ENCODE data around the gene AXIN1.
"Not testable (repeated sequence)": the region's sequence is repeated elsewhere in the genome, so short reads cannot be mapped to it uniquely, and the experiment has no call there.

The AXIN1 gene

DNA sequence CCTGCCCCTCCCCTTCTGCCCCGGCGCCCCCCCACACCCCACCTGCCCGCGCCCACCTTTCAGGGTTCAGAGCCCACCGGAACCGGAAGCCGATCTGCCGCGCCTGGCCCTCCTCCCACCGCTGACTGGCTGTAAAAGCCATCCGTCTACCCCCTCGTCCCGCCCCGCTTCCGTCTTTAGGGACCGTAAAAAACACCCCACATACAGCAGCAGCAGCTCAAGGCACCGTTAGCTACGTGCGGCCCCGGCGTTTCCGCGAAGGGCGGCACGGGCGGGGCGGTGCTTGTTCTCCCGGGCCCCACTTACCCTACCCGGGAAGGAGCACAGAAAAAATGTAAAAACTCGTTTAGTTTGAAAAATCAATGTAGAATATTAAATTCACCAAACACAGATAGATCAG lies 17.9 kb upstream of the AXIN1 start, which contains the start of gene MRPL28:
MRPL28 (minus strand) TSS at position 96 of the 400 bp plus-strand sequence. CDS start 320 bp downstream, outside the sequence.
- DNase-seq: peak; percentile 96

DNA sequence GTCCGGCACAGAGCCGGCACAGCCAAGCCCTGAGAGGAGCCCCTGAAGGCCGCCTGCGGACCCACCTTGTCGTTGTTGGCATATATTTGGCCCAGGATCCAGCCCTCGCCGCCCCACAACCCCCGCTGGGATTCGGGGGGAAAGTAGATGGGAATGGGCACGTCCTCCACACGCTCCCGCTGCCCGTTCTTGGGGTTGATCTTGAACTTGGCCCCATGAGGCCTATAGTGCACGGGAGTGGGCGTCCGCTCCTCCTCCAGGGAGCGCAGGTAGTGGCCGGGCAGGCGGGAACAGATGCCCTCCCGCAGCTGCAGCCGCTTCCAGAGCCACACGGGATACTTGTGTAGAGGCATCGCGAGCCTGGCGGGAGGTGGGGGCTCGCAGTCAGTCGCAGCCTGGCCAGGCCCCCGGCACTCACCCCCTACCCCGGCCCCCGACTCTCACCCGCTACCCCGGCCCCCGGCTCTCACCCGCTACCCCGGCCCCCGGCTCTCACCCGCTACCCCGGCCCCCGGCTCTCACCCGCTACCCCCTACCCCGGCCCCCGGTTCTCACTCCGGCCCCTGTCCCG lies 17.4 kb upstream of the AXIN1 start:
- no peak for DNase-seq

DNA sequence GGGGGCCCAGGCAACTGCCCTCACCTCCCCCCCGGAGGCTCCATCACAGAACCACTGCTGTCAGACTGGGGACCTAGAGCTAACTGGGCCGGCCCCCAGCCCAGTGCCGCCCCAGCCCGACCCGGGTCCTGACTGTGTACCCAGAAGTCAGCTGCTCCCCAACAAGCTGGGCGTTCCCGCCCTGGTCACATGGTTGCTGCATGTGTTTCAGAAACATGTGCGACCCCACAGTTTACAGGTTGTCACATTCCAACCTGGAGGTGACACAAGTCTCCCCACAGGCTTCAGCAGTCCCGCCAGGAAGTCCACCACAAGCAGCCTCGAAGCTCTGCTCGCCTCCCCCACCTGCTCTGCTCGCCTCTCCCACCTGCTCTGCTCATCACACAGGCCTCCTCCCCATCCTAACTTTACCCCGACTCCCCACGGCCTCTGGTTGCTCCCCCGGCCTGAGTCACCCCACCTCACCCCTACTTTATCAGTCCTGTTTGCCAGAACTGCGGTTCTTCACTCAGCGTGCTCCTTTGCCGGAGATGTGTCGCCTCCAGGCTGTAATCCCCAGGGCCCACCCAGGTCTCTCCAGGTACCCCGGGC lies 16.8 kb upstream of the AXIN1 start:
- DNase-seq: no peak

DNA sequence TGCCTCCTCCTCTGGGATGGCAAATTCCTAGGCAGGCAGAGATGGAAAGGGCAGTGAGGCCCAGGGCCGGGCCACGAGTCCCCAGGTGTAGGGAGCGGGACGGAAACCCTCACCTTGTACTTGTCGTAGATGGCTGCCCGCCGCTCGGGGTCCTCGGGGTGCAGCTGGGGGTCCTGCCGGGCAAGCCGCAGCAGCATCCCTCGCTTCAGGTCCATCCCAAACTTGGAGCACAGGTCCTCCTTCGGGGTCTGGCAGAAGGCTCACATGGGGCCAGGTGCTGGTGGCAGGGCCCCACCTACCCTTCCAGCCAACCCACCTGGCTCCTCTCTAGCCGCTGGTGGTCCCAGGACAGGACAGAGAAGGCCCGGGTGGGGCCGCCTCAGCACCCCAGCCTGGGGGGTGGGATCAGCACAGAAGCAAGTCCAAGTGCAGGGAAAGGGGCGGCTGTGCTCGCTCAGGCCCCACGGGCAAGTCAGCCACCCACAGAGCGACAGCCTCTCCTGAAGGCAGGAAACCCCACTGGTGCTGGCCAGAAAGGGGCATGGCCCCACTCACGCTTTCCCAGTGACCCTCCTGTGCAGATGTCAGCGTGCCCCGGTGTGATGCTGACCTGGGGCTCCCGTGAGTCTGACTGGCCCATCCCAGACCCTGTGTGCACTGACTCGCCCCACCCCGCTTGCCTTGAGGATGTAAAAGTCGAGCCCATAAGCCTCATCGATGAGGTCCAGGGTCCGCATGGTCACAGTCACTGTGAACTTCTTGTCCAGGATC lies 16.1 kb upstream of the AXIN1 start:
- DNase-seq: no peak

DNA sequence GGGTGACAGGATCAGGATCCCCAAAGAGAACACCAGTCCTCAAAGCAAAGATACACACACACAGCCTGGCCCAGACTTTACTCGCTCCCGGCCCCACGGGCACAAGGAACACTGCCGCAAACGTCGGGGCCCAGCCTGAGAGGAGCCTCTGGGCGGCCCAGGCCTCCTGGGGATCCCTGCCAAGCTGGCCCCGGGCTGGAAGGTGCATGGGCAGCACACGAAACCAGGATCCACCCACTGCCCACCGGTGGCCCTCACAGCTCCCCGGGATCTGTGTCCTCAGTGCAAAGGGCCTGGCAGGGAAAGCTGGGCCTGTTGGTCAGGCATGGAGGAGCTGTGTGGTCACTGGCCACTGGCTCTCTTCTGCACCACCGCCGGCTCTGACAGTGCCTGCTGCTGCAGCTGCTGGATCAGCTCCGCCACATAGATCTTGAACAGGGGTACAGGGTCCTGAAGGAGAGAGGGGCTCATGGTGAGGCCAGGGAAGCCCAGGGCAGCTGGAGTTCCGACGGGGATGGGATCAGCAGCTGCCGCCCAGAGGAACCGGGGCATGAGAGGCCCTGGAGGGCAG lies 14.9 kb upstream of the AXIN1 start:
- DNase-seq: no peak

DNA sequence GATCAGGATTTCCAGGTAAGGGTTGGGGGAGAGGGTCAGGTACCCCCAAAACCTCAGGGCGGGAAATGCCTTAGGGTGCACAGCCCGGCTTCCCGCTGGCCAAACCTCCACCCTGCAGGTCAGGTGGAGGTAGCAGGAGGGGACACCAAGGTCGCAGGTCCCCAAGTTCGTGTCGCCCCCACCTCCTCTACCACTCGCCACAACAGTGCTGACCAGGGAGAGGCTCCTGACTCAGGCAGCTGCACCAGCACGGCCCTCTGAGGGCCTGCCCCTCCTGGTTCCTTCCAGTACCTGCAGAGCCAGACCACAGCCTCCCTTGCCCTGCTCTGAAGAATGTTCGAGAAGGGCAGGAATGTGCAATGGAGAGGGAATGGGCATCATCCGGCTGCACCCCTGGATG lies 14.0 kb upstream of the AXIN1 start:
- DNase-seq: no peak

DNA sequence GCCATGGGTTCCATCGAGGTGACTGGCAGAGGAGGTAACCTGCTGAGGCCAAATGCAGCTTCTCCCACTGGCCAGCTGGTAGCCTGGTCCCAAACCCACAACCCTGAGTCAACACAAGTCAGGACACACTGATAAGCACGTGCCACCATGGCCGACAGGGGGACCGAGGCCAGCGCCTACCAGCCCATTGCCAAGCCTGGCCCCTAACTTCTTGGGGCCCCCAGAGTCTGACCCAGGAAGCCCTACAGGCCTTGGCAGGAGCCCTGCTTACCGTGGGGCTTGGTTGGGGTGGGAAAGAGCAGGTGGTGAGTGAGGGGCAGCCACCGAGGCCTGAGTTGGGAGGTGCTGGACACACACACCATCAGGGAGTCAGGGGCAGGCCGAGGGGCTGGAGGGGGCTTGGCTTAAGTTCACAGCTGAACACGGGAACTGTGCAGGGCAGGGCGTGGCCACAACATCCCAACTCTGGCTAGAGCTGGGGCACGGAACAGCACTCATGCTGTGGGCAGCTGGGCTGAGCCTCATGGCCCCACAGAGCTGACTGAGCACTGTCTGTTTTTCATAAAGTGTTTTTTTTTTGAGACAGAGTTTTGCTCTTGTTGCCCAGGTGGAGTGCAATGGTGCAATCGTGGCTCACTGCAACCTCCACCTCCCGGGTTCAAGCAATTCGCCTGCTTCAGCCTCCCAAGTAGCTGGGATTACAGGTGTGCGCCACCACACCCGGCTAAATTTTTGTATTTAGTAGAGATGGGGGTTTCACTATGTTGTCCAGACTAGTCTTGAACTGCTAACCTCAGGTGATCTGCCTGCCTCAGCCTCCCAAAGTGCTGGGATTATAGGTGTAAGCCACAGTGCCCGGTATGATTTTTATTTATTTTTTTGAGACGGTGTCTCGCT lies 12.3 kb upstream of the AXIN1 start:
- DNase-seq: no peak

DNA sequence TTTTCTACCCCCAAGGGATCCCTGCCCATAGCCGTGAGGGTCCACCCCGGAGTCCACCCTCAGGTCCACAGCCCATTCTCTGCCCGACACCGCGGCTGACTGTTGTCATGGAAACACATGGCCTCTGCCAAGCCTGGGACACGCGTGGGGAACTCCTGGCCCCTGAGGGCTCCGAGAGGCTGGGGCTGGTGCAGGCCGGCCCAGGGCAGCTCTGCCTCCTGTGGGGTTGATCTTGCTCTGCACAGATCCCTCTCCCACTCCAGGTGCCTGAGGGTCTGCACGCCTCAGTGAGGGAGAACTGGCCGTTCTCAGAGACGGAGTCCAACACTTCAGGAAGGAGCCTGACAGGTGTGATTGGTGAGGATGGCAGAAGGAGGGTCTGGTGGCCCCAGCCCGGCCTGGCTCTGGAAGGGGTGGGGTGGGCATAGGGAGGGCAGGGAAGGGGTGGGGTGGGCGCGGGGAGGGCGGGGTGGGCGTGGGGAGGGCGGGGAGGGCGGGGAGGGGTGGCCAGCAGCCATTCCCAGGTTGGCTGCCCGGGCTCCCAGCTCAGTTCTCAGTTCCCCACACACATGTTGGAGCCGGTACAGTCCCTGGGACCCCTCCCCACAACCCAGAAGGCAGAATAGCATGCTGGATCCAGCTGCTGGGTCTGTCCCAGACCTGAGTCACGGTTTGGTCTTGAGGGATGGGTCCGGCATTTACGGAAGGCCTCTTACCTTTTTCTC lies 11.4 kb upstream of the AXIN1 start:
- no peak for DNase-seq

DNA sequence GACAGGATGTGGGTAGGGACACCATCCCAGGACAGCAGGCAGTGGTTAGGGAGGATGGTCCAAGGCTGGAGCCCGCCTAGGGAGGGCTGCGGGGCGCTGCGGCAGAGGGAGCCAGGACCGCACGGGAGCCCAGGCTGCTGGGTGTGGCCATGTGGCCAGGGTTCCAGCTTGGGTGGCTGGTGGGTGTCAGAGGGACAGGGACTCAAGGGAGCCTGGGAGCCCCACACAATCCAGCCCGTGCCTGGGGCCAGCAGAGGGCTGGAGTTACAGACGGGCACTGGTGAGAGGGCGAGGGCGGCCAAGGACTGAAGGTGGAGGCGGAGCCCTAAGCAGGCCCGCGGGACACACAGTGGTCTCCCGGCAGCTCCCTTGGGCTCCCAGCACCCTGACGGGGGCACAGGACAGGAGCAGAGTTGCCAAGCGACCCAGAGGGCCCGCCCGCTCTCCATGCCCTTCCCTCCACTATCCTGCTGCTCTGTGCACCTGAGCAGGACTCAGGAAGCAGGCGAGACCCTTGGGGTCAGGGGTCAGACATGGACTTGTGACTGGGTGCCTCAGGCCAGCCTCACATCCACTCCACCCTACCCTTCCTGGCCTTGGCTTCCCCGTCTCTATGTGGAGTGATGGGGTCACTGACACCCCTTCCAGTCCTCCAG lies 10.7 kb upstream of the AXIN1 start:
- no peak for DNase-seq

DNA sequence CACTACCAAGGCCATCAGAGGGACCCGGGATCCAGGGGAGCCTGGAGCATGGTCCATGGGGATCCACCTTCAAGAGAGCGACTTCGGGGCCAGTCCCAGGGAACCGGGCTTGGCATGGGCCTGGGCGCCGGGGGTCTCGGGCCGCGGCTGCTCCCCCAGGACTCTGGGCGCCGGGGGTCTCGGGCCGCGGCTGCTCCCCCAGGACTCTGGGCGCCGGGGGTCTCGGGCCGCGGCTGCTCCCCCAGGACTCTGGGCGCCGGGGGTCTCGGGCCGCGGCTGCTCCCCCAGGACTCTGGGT lies 10.1 kb upstream of the AXIN1 start:
- DNase-seq: not testable (repeated sequence)

DNA sequence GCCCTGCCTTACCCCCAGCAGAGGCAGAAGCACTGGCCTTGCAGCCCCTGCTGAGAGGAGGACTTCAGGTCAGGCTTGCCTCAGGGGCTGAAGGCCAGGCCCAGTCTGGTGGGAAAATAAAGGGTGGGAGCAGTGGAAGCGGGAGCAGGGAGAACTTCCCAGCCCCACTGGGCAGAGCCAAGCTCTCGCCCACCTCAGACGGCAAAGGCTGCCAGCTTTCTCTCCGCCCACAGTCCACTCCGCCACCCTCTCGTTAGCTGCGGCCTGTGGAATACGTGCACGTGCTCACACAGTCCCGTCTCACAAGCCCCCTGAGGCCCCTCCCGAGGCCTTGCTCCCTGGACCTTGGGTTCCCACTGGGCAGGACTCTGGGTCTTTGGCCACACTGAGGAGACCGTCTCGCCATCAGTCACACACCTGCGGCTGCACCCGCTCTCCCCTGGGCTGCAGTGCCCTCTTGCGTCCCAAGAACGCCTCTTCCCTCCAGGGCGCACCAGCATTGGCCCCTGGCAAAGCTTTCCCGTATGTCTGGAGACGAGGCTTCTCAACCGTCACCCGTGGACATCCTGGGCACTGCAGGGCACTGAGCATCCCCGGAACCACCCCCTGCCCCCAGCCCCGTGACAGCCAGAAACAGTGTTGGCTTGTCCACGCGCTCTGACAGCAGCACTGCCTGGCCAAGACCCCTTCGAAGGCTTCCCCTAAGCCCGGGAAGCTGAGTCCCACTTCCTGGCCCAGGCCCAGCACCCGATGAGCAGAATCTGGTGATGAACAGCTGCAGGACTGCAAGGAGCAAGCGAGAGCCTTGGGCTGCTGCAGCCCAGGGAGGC lies 9.6 kb upstream of the AXIN1 start:
- DNase-seq: peak; percentile 90

DNA sequence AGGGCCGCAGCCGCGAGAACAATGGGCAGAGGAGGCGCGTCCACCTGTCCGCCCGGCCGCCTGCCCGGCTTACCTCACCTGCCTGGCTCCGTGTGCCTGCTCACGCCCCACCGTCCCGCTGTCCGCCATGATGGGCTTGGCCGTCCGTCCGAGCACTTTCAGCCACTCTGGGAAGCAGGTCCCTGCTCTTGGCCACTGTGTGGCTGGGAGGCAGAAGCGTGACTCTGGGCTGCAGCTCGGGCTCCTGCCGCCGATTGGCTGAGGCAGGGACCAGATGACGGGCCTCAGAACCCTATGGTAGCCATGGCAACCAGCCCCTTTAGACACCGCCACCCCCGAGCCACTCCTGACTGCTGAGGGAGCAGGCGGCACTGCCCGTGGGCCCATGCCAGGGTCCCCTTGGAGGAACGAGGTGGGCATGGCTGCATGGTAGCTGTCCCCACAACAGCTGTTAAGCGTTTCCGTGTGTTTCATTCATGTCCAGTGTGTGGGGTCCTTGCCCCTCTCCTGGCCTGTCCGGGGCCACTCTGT lies 8.9 kb upstream of the AXIN1 start:
- no peak for DNase-seq

DNA sequence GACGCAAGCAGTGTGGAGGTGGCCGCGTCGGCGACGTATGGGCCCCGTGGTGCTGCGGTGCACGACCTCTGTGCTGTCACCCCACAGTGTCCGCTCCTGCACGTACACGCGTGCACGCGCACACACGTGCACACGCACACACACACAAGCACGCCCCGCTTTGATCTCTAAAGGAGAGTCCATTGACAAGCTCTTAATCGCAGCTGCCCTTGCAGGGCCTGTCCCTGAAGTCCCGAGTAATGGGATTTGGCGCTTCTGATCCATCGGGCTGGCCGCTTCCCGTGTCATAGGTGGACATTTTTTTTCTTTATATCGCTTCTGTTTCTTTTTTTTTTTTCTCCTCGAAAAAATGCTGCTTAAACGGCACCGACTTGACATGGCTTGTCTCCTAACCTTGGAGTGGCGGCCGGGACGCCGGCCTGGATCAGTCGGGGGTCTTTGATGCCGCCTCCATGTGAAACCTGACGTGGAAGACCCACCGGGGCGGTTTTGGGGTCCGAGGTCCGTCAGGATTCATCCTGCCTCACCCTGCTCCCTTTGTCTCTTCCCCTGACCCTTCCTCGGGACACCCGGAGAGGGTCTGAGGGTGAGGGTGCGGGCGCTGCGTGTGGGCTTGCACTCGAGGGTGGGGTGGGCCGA lies 8.3 kb upstream of the AXIN1 start:
- no peak for DNase-seq

DNA sequence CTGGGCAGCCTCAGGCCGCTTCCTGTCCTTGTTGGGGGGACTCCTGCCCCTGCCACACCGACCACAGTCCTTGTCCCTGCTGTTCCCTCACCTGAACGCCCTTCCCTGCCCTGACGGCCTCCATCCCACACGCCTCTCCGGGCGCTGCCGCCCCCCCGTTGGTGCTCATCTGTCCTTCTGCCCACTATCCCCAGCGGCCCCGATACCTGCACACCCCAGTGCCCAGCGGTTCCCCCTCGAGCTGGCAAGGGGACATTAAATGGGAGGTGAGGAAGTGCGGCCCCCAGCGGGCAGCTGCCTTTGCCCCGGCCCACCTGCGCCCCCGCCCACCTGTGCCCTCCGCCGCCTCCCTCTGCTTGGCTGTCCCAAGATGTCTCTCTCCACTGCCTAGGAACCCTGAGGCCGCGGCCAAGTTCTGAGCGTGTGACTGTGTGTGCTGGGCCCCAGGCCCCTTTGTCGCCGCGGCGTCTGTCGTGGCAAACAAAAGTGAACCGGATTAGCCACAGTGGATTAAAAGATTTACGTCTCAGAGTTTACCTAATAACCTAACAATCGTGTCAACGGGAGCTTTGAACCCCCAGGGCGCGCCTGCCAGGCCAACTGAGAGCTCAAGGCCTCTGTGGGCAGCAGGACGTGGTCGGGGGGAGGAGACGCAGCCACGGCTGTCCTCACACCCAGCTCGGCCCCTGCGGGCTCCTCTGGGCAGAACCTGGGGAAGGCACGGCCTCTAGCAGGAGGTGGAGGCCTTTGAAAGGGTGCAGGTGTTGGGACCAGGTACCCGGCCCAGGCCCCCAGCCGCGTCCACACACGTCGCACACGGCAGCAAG lies 7.6 kb upstream of the AXIN1 start:
- DNase-seq: no peak

DNA sequence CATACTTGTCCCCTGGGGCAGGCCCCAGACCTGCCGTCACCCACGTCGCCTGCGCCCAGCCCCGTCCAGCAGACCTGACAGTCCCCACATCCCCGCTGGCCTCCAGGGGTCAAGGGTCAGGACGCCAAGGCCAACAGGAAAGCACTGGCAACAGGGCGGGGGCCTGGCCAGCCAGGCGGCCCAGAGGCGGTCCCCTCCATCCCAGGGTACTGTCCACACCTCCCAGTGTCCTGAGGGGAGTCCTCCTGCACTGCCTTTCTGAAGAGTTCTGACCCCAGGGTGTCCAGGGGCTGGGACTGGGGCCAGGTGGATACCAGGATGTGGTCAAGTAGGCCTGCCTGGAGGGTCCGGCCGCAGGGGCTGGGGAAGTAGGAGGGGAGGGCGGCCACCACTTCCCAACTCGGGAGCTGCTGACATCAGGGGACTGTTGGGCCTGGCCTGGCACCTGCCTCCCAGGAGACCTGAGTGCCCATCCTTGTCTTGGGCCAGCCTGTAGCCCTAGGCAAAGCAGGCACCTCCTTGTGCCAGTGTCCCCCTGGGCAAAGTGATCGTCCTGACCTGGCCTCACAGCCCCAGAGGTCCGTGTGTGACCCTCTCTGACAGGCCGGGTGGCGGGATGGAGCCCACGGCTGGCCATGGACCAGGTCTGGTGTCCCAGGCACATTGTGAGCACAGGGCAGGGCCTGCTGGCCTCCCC lies 6.7 kb upstream of the AXIN1 start:
- no peak for DNase-seq

DNA sequence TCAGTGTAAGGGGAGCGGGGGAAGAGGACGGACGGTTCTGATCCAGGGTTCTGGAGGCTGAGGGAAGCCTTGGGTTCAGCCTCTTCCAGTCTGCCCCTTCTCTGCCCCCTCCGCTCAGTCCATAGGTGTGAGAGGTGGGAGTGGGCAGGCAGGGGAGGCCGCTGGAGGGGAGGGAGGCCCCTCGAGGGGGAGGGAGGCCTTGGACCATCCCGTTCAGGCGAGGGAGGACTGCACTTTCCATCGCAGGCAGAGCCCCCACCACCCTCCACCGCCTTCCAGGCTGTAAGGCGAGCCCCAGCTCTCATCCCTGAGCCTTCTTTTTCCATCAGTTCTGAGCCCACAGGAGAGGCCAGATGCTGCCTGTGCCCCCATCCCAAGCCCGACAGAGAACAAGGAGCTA lies 4.2 kb upstream of the AXIN1 start:
- DNase-seq: no peak

DNA sequence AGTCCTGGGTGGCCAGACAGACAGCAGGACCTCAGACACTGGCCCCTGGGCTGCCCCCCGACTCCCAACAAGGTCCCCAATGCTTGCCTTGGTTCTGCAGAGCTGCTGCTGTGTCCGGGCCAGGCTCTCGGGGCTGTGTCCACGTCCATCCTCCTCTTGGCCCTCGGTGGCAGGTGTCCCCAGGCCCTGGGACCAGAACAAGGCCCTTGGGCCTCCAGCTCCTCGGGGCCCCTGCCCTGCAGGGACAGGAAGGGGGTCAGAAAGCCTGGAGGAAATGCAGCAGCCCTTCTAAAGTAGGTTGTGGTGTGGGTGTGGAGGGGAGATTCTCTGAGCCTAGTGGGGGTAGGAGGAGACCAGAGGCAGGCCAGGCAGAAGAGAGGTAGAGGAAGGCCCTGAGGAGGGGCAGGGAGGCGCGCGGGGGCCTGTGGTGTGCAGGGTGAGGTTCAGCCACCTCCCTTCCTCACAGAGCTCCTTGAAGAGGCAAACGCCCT lies 2.5 kb upstream of the AXIN1 start:
- peak; percentile 76 for DNase-seq

DNA sequence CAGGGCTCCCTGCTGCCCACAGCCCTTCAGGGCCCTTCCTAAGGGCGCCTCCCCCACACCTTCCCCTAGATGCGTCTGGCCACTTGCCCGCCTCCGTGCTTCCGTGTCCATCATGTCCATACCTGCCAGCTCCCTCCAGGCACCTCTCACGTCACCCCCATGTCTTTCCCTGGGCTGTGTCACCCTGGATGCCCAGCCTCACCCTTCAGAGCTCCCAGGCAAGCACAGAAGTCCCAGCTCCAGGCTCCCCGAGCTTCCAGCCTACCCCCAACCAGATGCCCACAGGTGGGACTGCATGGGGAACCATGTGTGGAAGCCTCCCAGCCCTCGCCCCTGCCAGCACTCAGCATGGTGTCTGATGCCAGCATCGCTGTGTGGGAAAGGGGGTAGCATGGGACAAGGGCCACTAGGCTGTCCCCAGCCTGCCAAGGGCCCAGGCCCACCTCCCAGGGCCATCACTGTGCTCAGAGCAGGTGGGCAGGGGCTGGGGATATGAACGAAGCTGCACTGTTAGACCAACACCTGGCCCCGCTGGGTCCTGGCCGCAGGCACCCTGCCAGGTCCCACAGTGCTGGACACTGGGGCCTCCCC lies 1.9 kb upstream of the AXIN1 start:
- no peak for DNase-seq
